ENCODE data around the gene POLR3GL. TPM values are rescaled to one million over a fixed set of nuclear protein-coding genes. Genes with fewer than 3 reads are reported as not detected.

Gene POLR3GL
- total and polyA plus RNA-seq, 2 donors (not counting 1 experiment from before 2014, with no cell fraction given), result 23.3 to 23.8 TPM

DNA sequence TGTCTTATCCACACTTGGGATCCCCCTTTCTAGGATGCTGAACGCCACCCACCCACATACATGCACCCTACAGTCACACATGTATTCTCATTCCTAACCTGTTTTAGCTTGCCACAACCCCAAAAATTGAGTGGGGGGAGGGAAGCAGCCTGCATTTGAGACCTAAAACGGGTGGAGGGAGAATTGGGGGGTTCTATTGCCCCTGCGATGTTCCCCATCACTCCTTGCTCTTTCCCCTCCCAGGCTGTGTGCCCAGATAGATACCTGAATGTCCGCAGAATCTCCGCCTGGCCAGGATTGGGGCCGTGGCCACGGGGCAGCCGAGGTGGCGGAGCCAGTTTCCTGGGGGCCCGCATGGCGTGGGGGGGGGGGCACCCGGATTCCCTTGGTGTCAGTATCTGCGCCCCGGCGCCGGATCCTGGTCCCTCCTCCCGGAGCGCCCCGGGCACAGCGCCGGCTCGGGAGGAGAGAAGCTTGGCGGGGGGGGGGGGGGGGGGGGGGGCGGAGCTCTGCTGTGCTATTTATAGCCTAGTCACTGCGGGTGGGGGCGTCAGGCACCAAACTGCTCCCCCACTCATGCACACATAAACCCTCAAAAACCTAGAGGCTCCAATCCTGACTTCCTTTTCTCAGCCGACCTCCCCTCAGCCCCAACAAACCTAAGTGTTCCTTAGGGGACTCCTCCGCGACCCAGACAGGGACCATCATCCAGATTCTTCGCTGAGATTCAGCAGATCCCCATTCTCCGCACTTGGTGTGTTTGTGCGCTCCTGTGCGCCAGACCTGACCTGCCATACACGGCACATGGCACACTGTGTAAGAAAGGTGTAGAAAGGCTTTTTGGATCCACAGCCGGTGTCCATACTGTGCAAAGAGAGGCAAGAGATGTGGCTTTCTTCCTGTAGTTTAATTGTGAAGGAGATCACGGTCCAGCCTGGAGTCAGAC lies 2.1 kb upstream of the POLR3GL start:
- H2AFZ ChIP-seq (ENCODE audit: low read length), result peak overlapping the region; percentile 89
- no peak for DNase-seq (ENCODE audit: low read depth in 2 of 2)
- peaks cover 31% of the 10 kb centered on the region for H3K4me1 ChIP-seq (ENCODE audit: control insufficient read depth, extremely low read depth, insufficient read depth, low read length)
- TF ChIP-seq, protein P1, sequence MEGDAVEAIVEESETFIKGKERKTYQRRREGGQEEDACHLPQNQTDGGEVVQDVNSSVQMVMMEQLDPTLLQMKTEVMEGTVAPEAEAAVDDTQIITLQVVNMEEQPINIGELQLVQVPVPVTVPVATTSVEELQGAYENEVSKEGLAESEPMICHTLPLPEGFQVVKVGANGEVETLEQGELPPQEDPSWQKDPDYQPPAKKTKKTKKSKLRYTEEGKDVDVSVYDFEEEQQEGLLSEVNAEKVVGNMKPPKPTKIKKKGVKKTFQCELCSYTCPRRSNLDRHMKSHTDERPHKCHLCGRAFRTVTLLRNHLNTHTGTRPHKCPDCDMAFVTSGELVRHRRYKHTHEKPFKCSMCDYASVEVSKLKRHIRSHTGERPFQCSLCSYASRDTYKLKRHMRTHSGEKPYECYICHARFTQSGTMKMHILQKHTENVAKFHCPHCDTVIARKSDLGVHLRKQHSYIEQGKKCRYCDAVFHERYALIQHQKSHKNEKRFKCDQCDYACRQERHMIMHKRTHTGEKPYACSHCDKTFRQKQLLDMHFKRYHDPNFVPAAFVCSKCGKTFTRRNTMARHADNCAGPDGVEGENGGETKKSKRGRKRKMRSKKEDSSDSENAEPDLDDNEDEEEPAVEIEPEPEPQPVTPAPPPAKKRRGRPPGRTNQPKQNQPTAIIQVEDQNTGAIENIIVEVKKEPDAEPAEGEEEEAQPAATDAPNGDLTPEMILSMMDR (conservative IDR thresholded peaks at IDR 0.05 in 1 of 2, IDR thresholded peaks at IDR 0.05 in 1 of 2; ENCODE audit: low read depth in 1 of 2, low read length in 2 of 2), result no peak
- no peak for TF ChIP-seq EZH2 (IDR thresholded peaks at IDR 0.05; ENCODE audit: low read length, missing control alignments)
- peak overlapping the region; percentile 87 for H3K27ac ChIP-seq (ENCODE audit: insufficient read depth, low read length)
- peak overlapping the region; percentile 58 to 68 (median 64) for H3K4me3 ChIP-seq (replicated peaks in 1 of 4; ENCODE audit: control extremely low read depth in 1 of 4, insufficient read depth in 1 of 4, low read depth in 3 of 4, low read length in 4 of 4)
- H3K4me2 ChIP-seq (ENCODE audit: extremely low read depth, insufficient read depth, low read length), result peak overlapping the region; percentile 87
- H3K9ac ChIP-seq (ENCODE audit: insufficient read depth, low read length), result peak overlapping the region; percentile 36
- H4K20me1 ChIP-seq (ENCODE audit: control insufficient read depth, extremely low read depth, insufficient read depth, low read length), result no peaks in the 10 kb centered on the region
- no peaks in the 10 kb centered on the region for H3K9me3 ChIP-seq (ENCODE audit: control insufficient read depth, insufficient read depth, low read depth, low read length)
- peaks cover 1% of the 10 kb centered on the region for H3K36me3 ChIP-seq (ENCODE audit: control insufficient read depth, insufficient read depth, low read length)
- peaks cover 2% of the 10 kb centered on the region for H3K79me2 ChIP-seq (ENCODE audit: control insufficient read depth, insufficient read depth, low read length)
- H3K27me3 ChIP-seq (ENCODE audit: control insufficient read depth, insufficient read depth, low read length), result no peaks in the 10 kb centered on the region

DNA sequence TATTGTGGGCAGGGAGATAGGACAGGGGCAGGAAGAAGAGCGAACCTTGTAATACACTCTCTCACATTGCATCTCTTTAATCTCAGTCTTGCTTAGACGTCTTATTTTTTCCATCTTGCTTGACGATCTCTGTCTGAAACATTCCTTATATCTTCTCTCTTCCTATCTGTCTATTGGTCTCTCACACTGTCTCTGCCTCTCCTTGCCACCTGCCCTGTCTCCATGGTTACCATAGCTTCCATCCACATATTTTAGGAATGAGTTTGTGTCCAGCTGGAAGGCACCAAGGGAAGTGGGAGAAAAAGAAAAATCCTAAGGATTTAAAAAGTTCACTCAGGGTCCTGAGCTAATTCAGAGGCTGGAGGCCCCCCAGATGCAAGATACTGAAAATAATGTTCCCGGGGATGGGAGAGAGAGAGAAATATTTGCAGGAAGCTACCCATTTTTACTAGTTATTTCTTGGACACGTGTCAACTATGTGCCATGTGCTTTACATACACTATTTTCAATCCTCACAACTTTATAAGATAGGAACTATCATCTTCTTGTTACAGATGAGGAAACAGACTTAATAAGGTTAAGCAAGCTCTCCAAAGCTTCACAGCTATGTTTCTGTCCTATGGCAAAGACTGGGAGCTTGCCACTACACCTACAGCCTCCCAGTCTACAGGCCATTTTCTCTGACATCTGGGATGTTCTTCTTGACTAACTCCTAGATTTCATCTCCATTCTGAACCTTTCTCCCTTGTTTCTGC lies 1.0 kb upstream of the POLR3GL start:
- Histone ChIP-seq H3K4me1 (ENCODE audit: control insufficient read depth, extremely low read depth, insufficient read depth, low read length) (peaks cover 29% of the 10 kb centered on the region), H3K9ac (ENCODE audit: insufficient read depth, low read length) (peak overlapping the region; percentile 36), H3K9me3 (ENCODE audit: control insufficient read depth, insufficient read depth, low read depth, low read length) (no peaks in the 10 kb centered on the region), H3K79me2 (ENCODE audit: control insufficient read depth, insufficient read depth, low read length) (peaks cover 2% of the 10 kb centered on the region), H3K27ac (ENCODE audit: insufficient read depth, low read length) (peak overlapping the region; percentile 87), H4K20me1 (ENCODE audit: control insufficient read depth, extremely low read depth, insufficient read depth, low read length) (no peaks in the 10 kb centered on the region), H3K4me2 (ENCODE audit: extremely low read depth, insufficient read depth, low read length) (peak overlapping the region; percentile 82), H3K36me3 (ENCODE audit: control insufficient read depth, insufficient read depth, low read length) (peaks cover 1% of the 10 kb centered on the region), H3K4me3 (replicated peaks in 1 of 4; ENCODE audit: control extremely low read depth in 1 of 4, insufficient read depth in 1 of 4, low read depth in 3 of 4, low read length in 4 of 4) (peak overlapping the region; percentile 65 to 92 (median 74)), H3K27me3 (ENCODE audit: control insufficient read depth, insufficient read depth, low read length) (no peaks in the 10 kb centered on the region), H2AFZ (ENCODE audit: low read length) (peak overlapping the region; percentile 89)
- TF ChIP-seq, protein P1 (conservative IDR thresholded peaks at IDR 0.05 in 1 of 2, IDR thresholded peaks at IDR 0.05 in 1 of 2; ENCODE audit: low read depth in 1 of 2, low read length in 2 of 2), result no peak
- TF ChIP-seq EZH2 (IDR thresholded peaks at IDR 0.05; ENCODE audit: low read length, missing control alignments), result no peak
- DNase-seq (ENCODE audit: low read depth in 2 of 2), result peak in 1 of 2 donors; percentile 80
